OCI-LY1 (cell line): ENCODE results near the gene IL36B.

Experiments used
- H2AFZ ChIP-seq: fragments of 200-600 bp; sonication (generic), shearing (Covaris generic); 2 replicates; pipeline ENCODE4 v1.6.0; 2014; ENCODE audit warnings: antibody characterized with exemption, mild to moderate bottlenecking, low read length
- H3F3A ChIP-seq: fragments of 200-600 bp; sonication (generic), shearing (Covaris generic); 2 replicates; pipeline ENCODE4 v1.6.0; 2014; ENCODE audit warnings: mild to moderate bottlenecking, antibody characterized with exemption, low read length, moderate library complexity; ENCODE audit not compliant: insufficient read depth
- H3K27ac ChIP-seq: fragments of 200-600 bp; sonication (generic); 2 replicates; pipeline ENCODE4 v1.5.1; 2014; ENCODE audit warnings: low read length, mixed run types, mild to moderate bottlenecking, low read depth; ENCODE audit not compliant: poor library complexity, severe bottlenecking
- H3K27me3 ChIP-seq: fragments of 200-600 bp; sonication (generic); 2 replicates; pipeline ENCODE4 v1.6.0; 2014; ENCODE audit warnings: antibody characterized with exemption, mild to moderate bottlenecking, low read length, moderate library complexity; ENCODE audit not compliant: insufficient read depth
- H3K36me3 ChIP-seq: fragments of 200-600 bp; sonication (generic); 2 replicates; pipeline ENCODE4 v1.6.1; 2014; ENCODE audit warnings: mild to moderate bottlenecking, antibody characterized with exemption, low read length, moderate library complexity, mixed read lengths; ENCODE audit not compliant: insufficient read depth
- H3K4me1 ChIP-seq: fragments of 200-600 bp; sonication (generic); 2 replicates; pipeline ENCODE4 v1.5.1; 2014; ENCODE audit warnings: mild to moderate bottlenecking, low read length, moderate library complexity; ENCODE audit not compliant: insufficient read depth, severe bottlenecking
- H3K4me2 ChIP-seq: fragments of 200-600 bp; sonication (generic), shearing (Covaris generic); 2 replicates; pipeline ENCODE4 v1.6.1; 2014; ENCODE audit warnings: low read length
- H3K4me3 ChIP-seq: fragments of 200-600 bp; sonication (generic); 2 replicates; pipeline ENCODE4 v1.5.1; 2014; ENCODE audit warnings: low read length, low read depth, mild to moderate bottlenecking, mixed read lengths; ENCODE audit not compliant: poor library complexity, severe bottlenecking
- H3K79me2 ChIP-seq: fragments of 200-600 bp; shearing (Covaris generic); 2 replicates; pipeline ENCODE4 v1.6.1; 2016; ENCODE audit warnings: mixed run types, low read length, mixed read lengths; ENCODE audit not compliant: insufficient read depth
- H3K9ac ChIP-seq: fragments of 200-600 bp; sonication (generic), shearing (Covaris generic); 2 replicates; pipeline ENCODE4 v1.6.1; 2014; ENCODE audit warnings: mild to moderate bottlenecking, low read length, mixed read lengths
- H3K9me2 ChIP-seq: fragments of 200-600 bp; sonication (generic), shearing (Covaris generic); 2 replicates; pipeline ENCODE4 v1.6.1; 2014; ENCODE audit warnings: low read depth, mild to moderate bottlenecking, low read length, mixed read lengths
- H3K9me3 ChIP-seq: fragments of 200-600 bp; shearing (Covaris generic); 2 replicates; pipeline ENCODE4 v1.6.1; 2014; ENCODE audit warnings: low read length, mixed read lengths
- H4K20me1 ChIP-seq: fragments of 200-600 bp; sonication (generic), shearing (Covaris generic); 2 replicates; pipeline ENCODE4 v1.6.0; 2016; ENCODE audit warnings: mild to moderate bottlenecking, low read length; ENCODE audit not compliant: insufficient read depth
- EZH2 ChIP-seq: fragments of 200-600 bp; sonication (generic), shearing (Covaris generic); IDR thresholded peaks from 2 replicates; pipeline ENCODE4 v1.8.0; 2017; ENCODE audit warnings: borderline replicate concordance, mixed run types, mild to moderate bottlenecking, antibody characterized with exemption, low read length, moderate library complexity, mixed read lengths
- TF ChIP-seq, protein P1 (sequence below): fragments of 200-600 bp; sonication (generic), shearing (Covaris generic); IDR thresholded peaks from 2 replicates; pipeline ENCODE4 v1.5.1; 2017; ENCODE audit warnings: mild to moderate bottlenecking, antibody characterized with exemption, low read length, moderate library complexity, mixed read lengths

IL36B gene

DNA sequence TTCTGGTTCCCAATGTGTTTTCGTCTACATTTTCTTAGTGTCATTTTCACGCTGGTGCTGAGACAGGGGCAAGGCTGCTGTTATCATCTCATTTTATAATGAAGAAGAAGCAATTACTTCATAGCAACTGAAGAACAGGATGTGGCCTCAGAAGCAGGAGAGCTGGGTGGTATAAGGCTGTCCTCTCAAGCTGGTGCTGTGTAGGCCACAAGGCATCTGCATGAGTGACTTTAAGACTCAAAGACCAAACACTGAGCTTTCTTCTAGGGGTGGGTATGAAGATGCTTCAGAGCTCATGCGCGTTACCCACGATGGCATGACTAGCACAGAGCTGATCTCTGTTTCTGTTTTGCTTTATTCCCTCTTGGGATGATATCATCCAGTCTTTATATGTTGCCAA lies 67.6 kb downstream of the IL36B start:
- no peaks in the 10 kb centered on the region for H3K9me2 ChIP-seq
- TF ChIP-seq, protein P1, sequence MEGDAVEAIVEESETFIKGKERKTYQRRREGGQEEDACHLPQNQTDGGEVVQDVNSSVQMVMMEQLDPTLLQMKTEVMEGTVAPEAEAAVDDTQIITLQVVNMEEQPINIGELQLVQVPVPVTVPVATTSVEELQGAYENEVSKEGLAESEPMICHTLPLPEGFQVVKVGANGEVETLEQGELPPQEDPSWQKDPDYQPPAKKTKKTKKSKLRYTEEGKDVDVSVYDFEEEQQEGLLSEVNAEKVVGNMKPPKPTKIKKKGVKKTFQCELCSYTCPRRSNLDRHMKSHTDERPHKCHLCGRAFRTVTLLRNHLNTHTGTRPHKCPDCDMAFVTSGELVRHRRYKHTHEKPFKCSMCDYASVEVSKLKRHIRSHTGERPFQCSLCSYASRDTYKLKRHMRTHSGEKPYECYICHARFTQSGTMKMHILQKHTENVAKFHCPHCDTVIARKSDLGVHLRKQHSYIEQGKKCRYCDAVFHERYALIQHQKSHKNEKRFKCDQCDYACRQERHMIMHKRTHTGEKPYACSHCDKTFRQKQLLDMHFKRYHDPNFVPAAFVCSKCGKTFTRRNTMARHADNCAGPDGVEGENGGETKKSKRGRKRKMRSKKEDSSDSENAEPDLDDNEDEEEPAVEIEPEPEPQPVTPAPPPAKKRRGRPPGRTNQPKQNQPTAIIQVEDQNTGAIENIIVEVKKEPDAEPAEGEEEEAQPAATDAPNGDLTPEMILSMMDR: no peak
- TF ChIP-seq EZH2: no peak
- H3K79me2 ChIP-seq: no peaks in the 10 kb centered on the region
- no peaks in the 10 kb centered on the region for H4K20me1 ChIP-seq
- no peak overlapping the region for H2AFZ ChIP-seq
- no peaks in the 10 kb centered on the region for H3K36me3 ChIP-seq
- no peaks in the 10 kb centered on the region for H3F3A ChIP-seq
- H3K9me3 ChIP-seq: no peaks in the 10 kb centered on the region; the same call in 1 of the 2 replicates
- H3K4me2 ChIP-seq: no peak overlapping the region
- H3K27ac ChIP-seq: no peak overlapping the region
- no peaks in the 10 kb centered on the region for H3K27me3 ChIP-seq
- no peak overlapping the region for H3K9ac ChIP-seq
- no peaks in the 10 kb centered on the region for H3K4me1 ChIP-seq
- no peak overlapping the region for H3K4me3 ChIP-seq

DNA sequence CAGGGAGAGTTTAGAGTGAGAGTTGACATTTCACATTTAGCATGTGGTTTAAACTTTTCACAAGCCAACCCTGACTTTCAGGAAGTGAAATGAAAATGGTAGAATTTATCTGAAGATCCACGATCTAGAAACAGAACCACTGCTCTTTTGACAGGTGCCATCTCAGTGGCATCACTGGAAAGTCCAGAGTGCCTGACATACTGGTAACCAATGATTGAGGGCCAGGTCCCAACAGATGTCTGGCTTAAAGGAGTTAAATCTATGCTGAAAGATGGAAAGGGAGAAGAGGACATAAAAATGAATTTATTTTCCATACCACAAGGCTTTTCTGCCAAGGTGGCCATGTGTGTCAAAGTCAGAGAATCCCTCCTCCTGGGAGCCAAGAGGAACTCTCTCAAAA lies 72.1 kb downstream of the IL36B start:
- no peak overlapping the region for H3K4me2 ChIP-seq
- TF ChIP-seq EZH2: no peak
- TF ChIP-seq, protein P1: no peak
- no peaks in the 10 kb centered on the region for H3K27me3 ChIP-seq
- H3F3A ChIP-seq: no peaks in the 10 kb centered on the region
- no peak overlapping the region for H3K4me3 ChIP-seq
- no peak overlapping the region for H3K9ac ChIP-seq
- no peaks in the 10 kb centered on the region for H3K9me2 ChIP-seq
- H2AFZ ChIP-seq: no peak overlapping the region
- H3K79me2 ChIP-seq: no peaks in the 10 kb centered on the region
- no peaks in the 10 kb centered on the region for H3K4me1 ChIP-seq
- H3K9me3 ChIP-seq: no peaks in the 10 kb centered on the region
- H3K36me3 ChIP-seq: no peaks in the 10 kb centered on the region
- H4K20me1 ChIP-seq: no peaks in the 10 kb centered on the region
- H3K27ac ChIP-seq: no peak overlapping the region

DNA sequence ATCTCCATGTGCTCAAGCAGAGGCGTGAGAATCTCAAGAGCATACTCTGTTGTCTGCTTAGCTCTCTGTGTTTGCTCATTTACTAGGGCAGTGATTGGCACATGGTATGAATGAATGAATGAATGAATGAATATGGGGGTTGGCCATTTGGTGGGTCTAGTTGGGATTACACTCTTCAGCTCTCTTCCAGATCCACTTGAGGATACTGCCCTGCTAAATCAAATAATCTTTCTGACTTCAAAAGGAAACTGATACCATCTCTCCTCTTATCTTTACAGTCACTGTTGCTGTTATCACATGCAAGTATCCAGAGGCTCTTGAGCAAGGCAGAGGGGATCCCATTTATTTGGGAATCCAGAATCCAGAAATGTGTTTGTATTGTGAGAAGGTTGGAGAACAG lies 72.9 kb downstream of the IL36B start:
- Histone ChIP-seq H3K4me3 (no peak overlapping the region), H3K4me1 (no peaks in the 10 kb centered on the region), H3K36me3 (no peaks in the 10 kb centered on the region), H3K9ac (no peak overlapping the region), H4K20me1 (no peaks in the 10 kb centered on the region), H3K27me3 (no peaks in the 10 kb centered on the region), H3K4me2 (no peak overlapping the region), H3K9me2 (no peaks in the 10 kb centered on the region), H3K27ac (no peak overlapping the region), H3F3A (no peaks in the 10 kb centered on the region), H2AFZ (no peak overlapping the region), H3K79me2 (no peaks in the 10 kb centered on the region), H3K9me3 (no peaks in the 10 kb centered on the region)
- TF ChIP-seq, protein P1: no peak
- no peak for TF ChIP-seq EZH2
